HT-29 (cell line): ENCODE measurements around the gene MVP. TPM values are rescaled to one million over a fixed set of nuclear protein-coding genes. Genes with fewer than 3 reads are reported as not detected.
A peak's percentile ranks its signal among the peaks of the same experiment; 100 is the strongest.
"Not testable (repeated sequence)": the region's sequence is repeated elsewhere in the genome, so short reads cannot be mapped to it uniquely, and the experiment has no call there.

Experiments used
- DNase-seq: peaks from one replicate; pipeline ENCODE4 v3.0.0-alpha.2; 2015; ENCODE audit warnings: low spot score
- total RNA-seq: library from RNA; depleted of rRNA; stranded (reverse); fragments of >200 nt; shearing (Covaris generic); gene quantifications from 2 replicates; pipeline ENCODE4 v1.2.3, GENCODE V29; 2014

The MVP gene
- total RNA-seq, 1 experiment from 2014 or later = 185 TPM

GRCh38 chr16:29869067-29869466 lies 48.8 kb downstream of the MVP start:
- DNase-seq = not testable (repeated sequence)

GRCh38 chr16:29871822-29872546 lies 51.7 kb downstream of the MVP start:
- DNase-seq = no peak

- DNase-seq = no peak
Observed at GRCh38 chr16:29873319-29873718, 53.1 kb downstream of the MVP start.

- DNase-seq = no peak
Observed at GRCh38 chr16:29875206-29875605, 54.9 kb downstream of the MVP start.

- DNase-seq = no peak
Observed at GRCh38 chr16:29876217-29876593, 55.9 kb downstream of the MVP start.

GRCh38 chr16:29876594-29877249 lies 56.5 kb downstream of the MVP start:
- no peak for DNase-seq

GRCh38 chr16:29877266-29877961 lies 57.2 kb downstream of the MVP start:
- DNase-seq = peak; percentile 28

GRCh38 chr16:29878172-29878571 lies 57.9 kb downstream of the MVP start:
- no peak for DNase-seq

- no peak for DNase-seq
Observed at GRCh38 chr16:29881050-29881449, 60.8 kb downstream of the MVP start.

- no peak for DNase-seq
Observed at GRCh38 chr16:29883987-29884386, 63.7 kb downstream of the MVP start.

- not testable (repeated sequence) for DNase-seq
Observed at GRCh38 chr16:29889372-29889771, 69.1 kb downstream of the MVP start.

GRCh38 chr16:29891525-29892457 lies 71.5 kb downstream of the MVP start:
- DNase-seq = no peak

GRCh38 chr16:29892458-29892813 lies 72.2 kb downstream of the MVP start:
- no peak for DNase-seq

GRCh38 chr16:29893553-29893952 lies 73.3 kb downstream of the MVP start:
- DNase-seq = no peak

- DNase-seq = no peak
Observed at GRCh38 chr16:29894352-29894751, 74.1 kb downstream of the MVP start.

GRCh38 chr16:29896841-29897240 lies 76.6 kb downstream of the MVP start:
- no peak for DNase-seq

- DNase-seq = no peak
Observed at GRCh38 chr16:29897333-29897732, 77.1 kb downstream of the MVP start.
